ENCODE results near the gene COMMD2. TPM values are rescaled to one million over a fixed set of nuclear protein-coding genes. Genes with fewer than 3 reads are reported as not detected.

COMMD2 gene
- 10 to 100 TPM; 32.3 to 35.1 TPM for total RNA-seq

DNA sequence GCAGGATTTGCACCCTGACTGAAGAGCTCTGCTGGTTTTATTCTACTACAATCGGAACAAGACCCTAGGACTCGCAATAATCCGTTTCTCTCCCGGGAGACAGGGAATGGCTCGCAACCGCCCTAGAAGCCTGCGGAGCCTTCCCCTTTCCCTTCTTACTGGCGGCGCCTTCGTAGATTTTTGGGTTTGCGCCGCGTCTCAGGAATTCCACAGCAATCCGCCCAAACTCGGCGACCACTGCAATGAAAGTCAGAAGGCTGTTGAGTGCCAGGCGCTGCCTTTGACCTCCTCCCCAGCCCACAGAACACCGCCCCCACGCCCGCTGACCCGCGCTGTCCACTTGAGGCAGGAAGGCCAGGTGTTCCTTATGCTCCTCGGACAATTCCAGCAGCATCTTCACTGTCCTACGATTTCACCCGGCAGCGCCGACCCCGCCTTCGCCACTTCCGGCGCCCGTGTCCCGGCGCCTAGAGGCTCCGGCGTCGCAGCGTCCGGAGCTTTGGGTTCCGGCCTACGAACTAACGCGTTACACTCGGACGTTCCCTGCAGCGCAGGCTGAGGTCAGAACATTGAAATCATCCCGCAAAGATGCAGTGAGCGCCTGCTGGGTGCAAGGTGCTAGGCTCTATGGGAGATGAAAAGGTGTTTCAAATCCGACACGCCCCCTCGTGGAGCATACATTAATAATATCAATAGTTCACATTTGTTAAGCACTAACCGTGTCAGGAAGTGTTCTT lies at the start of gene COMMD2:
Gene COMMD2, minus strand, starts transcription at position 439 of the 737 bp plus-strand sequence. Its CDS starts 45 bp downstream, at position 394.
- peaks cover 29% of the 10 kb centered on the region for H3K36me3 Mint-ChIP-seq (ENCODE audit: low read depth)
- peak within 1 kb of the TSS; percentile 93 for H3K27ac Mint-ChIP-seq
- CTCF ChIA-PET, result interaction anchor here (0.7 to 3.5 kb wide), 17 partner anchors 11 to 222 kb away, joined by 3 to 25 read pairs (median 4); no protein-coding TSS in a partner anchor
- ATAC-seq, result peak; percentile 99
- peaks cover 17% of the 10 kb centered on the region for H3K4me1 Mint-ChIP-seq (ENCODE audit: low read depth)
- peak; percentile 86 for DNase-seq
- H3K4me3 Mint-ChIP-seq, result peak within 1 kb of the TSS; percentile 95
- POLR2A ChIA-PET, result interaction anchor here (0.6 to 2.2 kb wide), 12 partner anchors 9 to 477 kb away, joined by 3 to 6 read pairs (median 3); partner anchors contain the start of gene WWTR1
- no peaks in the 10 kb centered on the region for H3K27me3 Mint-ChIP-seq (ENCODE audit: low read depth)
- no peaks in the 10 kb centered on the region for H3K9me3 Mint-ChIP-seq (ENCODE audit: insufficient read depth)

DNA sequence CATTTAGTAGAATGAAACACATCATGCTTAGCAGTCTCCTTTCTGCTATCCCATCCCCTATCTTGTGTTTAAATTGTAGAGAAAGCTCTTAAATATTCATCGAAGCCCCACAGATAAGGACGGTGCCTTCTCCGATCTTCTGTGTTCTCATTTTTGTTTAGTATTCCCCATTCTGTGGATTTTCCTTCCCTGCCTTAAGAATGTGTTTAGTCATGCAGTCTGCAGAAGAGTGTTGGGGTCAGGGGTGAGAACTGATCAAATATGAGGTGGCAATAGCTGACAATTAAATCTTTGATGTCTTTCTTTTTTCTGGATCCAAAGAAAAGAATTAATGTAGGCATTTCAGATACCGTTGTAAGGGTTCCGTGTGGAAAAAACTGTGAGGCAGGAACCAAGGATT lies 49.4 kb upstream of the COMMD2 start:
- POLR2A ChIA-PET, result no interaction called here
- no peaks in the 10 kb centered on the region for H3K4me1 Mint-ChIP-seq (ENCODE audit: low read depth)

DNA sequence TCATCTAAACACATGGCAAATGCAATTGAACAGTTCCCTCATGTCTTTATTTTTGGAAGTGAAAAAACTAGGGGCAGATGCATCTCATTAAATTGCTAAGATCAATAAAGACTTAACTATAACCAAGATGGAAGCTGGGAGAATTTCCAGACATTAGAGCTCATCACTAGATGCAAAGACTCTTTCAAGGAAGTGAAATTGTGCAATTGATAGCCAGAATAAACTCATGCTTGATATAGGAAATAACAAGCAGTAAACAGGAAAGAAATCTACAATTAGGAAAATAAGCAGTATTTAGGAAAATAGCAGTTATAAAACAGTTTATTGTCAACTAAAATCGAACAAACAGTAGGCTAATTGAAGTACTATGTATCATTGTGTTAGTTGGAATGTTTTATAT lies 48.9 kb upstream of the COMMD2 start:
- no peak overlapping the region for H3K27ac Mint-ChIP-seq
- ATAC-seq, result no peak
- POLR2A ChIA-PET, result no interaction called here

More for the DNA sequence above, 49.4 kb upstream of the COMMD2 start:
- CTCF ChIA-PET, result interaction anchor here (1.9 kb wide), 1 partner anchor 49 kb away, joined by 5 read pairs; the partner anchor contains the start of gene COMMD2
- ATAC-seq, result no peak
- no peak overlapping the region for H3K4me3 Mint-ChIP-seq
- H3K27me3 Mint-ChIP-seq (ENCODE audit: low read depth), result peaks cover 25% of the 10 kb centered on the region
- H3K9me3 Mint-ChIP-seq (ENCODE audit: insufficient read depth), result no peaks in the 10 kb centered on the region
- no peaks in the 10 kb centered on the region for H3K36me3 Mint-ChIP-seq (ENCODE audit: low read depth)
- no peak for DNase-seq
- no peak overlapping the region for H3K27ac Mint-ChIP-seq

DNA sequence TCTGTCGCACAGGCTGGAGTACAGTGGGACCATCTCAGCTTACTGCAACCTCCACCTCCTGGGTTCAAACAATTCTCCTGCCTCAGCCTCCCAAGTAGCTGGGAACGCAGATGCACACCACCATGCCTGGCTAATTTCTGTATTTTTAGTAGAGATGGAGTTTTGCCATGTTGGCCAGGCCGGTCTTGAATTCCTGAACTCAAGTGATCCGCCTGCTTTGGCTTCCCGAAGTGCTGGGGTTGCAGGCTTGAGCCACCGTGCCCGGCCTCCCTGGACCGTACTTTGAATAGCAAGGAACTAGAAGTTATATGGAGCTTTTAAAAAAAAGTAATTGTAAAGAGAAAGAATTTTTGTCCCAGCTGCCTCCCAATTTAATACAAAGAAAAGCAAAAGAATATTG lies 48.4 kb upstream of the COMMD2 start:
- H3K27me3 Mint-ChIP-seq (ENCODE audit: low read depth), result peaks cover 16% of the 10 kb centered on the region
- ATAC-seq, result no peak
- no peak overlapping the region for H3K27ac Mint-ChIP-seq
- H3K36me3 Mint-ChIP-seq (ENCODE audit: low read depth), result no peaks in the 10 kb centered on the region
- CTCF ChIA-PET, result interaction anchor here (1.9 kb wide), 1 partner anchor 48 kb away, joined by 5 read pairs; the partner anchor contains the start of gene COMMD2
- no peaks in the 10 kb centered on the region for H3K9me3 Mint-ChIP-seq (ENCODE audit: insufficient read depth)
- no peak overlapping the region for H3K4me3 Mint-ChIP-seq
- no peak for DNase-seq
- POLR2A ChIA-PET, result no interaction called here
- H3K4me1 Mint-ChIP-seq (ENCODE audit: low read depth), result no peaks in the 10 kb centered on the region

More for the DNA sequence above, 48.9 kb upstream of the COMMD2 start:
- Mint-ChIP-seq H3K27me3 (ENCODE audit: low read depth) (peaks cover 21% of the 10 kb centered on the region), H3K36me3 (ENCODE audit: low read depth) (no peaks in the 10 kb centered on the region), H3K9me3 (ENCODE audit: insufficient read depth) (no peaks in the 10 kb centered on the region), H3K4me1 (ENCODE audit: low read depth) (no peaks in the 10 kb centered on the region), H3K4me3 (no peak overlapping the region)
- CTCF ChIA-PET, result interaction anchor here (1.9 kb wide), 1 partner anchor 49 kb away, joined by 5 read pairs; the partner anchor contains the start of gene COMMD2
- DNase-seq, result no peak

DNA sequence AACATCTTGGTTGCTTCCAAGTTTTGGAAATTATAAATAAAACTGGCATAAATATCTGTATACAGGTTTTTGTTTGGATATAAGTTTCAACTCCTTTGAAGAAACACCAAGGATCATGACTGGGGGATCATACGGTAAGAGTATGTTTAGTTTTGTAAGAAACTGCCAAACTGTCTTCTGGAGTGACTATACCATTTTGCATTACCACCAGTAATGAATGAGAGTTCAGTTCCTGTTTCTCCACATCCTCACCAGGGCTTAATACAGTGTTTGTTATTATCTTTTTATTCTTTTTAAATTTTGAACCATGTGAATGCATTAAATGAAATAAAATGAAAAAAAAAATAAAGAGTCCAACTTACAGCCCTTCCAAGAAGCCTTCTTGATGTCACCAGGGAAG lies 43.7 kb upstream of the COMMD2 start:
- ChIA-PET CTCF (no interaction called here), POLR2A (no interaction called here)
- peaks cover 13% of the 10 kb centered on the region for H3K27me3 Mint-ChIP-seq (ENCODE audit: low read depth)
- no peak overlapping the region for H3K4me3 Mint-ChIP-seq
- H3K36me3 Mint-ChIP-seq (ENCODE audit: low read depth), result no peaks in the 10 kb centered on the region
- no peak overlapping the region for H3K27ac Mint-ChIP-seq
- DNase-seq (no peak), ATAC-seq (no peak)
- H3K4me1 Mint-ChIP-seq (ENCODE audit: low read depth), result no peaks in the 10 kb centered on the region
- H3K9me3 Mint-ChIP-seq (ENCODE audit: insufficient read depth), result no peaks in the 10 kb centered on the region

DNA sequence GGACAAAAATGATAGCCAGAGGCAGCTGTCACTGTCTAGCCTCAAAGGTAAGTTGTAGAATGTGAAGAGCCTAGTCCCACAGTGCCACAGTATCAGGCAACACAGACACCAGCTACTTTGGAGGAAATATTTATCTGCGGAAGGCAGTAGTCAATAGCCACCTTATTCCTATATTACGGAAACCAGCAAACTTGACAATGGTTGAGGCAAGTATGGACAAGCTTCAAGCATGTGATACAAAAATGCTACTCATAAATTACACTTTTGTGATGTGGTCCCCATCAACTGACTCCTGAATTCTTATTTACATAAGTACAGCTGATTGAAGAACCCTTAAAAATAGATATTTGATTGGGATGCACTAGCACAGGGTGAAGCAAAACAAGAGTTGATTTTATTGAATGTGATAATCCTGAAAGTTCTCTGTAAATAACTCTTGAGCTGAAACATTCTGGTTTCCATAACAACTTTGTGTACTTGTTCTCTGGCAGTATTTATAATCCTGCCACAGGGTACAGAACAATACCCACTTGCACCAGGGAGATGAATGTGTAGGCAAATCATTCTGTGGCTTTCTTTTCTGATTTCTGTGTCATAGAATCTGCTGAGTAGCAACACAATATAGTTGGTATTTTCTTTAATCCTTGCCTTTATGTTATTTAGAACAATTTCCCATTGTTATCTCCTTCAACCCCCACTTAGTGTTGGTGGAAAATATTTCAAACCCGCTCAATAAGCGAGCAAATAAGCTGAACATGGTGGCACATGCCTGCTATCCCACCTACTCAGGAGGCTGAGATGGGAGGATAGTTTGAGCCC lies 40.4 kb upstream of the COMMD2 start, which contains the start of gene ANKUB1:
Gene ANKUB1, minus strand, starts transcription at position 103 of the 819 bp plus-strand sequence. CDS start 188 bp downstream, outside the sequence.
- CTCF ChIA-PET, result interaction anchor here (1.2 kb wide), 1 partner anchor 16 kb away, joined by 4 read pairs; no protein-coding TSS in a partner anchor
- DNase-seq, result no peak
- Mint-ChIP-seq H3K27ac (no peak within 1 kb of the TSS), H3K27me3 (ENCODE audit: low read depth) (peaks cover 11% of the 10 kb centered on the region), H3K9me3 (ENCODE audit: insufficient read depth) (no peaks in the 10 kb centered on the region), H3K4me1 (ENCODE audit: low read depth) (no peaks in the 10 kb centered on the region), H3K4me3 (no peak within 1 kb of the TSS), H3K36me3 (ENCODE audit: low read depth) (no peaks in the 10 kb centered on the region)
- POLR2A ChIA-PET, result no interaction called here
- ATAC-seq, result no peak

DNA sequence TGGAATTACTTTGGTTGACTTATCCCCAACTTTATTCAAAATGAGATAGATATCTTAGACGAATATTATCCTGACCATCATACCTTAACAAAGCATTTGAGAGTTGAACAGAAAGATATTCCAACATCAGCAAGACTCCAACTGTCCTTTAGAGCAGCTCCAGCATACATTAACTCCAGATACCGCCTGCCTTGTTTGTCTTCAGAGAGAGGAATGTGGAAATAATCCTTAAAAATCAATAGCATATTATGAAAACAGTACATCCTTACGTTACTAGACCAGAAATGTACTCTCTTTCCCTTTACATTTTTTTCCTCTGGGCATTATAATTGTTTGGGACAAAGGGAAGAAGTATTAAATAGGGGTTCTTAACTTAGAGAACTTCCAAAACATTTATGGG lies 38.4 kb upstream of the COMMD2 start:
- Mint-ChIP-seq H3K36me3 (ENCODE audit: low read depth) (no peaks in the 10 kb centered on the region), H3K27ac (no peak overlapping the region), H3K4me1 (ENCODE audit: low read depth) (no peaks in the 10 kb centered on the region), H3K27me3 (ENCODE audit: low read depth) (peaks cover 13% of the 10 kb centered on the region), H3K4me3 (no peak overlapping the region), H3K9me3 (ENCODE audit: insufficient read depth) (no peaks in the 10 kb centered on the region)
- DNase-seq (no peak), ATAC-seq (no peak)
- CTCF ChIA-PET, result no interaction called here
- POLR2A ChIA-PET, result no interaction called here

DNA sequence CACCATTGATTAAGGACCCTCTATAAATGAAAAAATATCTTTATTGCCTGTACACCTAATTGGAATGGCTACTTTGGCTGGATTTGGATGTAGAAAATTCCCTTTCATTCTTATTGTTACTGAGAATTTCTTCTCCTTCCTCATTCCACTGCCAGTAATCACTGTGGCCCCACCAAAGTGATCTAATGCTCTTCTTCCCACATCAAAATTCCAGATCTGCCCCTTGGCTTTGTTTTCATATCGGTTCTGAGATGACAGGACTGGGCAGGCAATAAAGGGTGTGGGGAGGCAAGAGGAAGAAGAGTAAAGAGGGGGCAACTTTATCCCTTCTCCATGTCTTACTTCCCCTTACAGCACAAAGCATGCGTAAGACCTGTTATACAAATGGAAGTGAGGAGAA lies 38.0 kb upstream of the COMMD2 start:
- Mint-ChIP-seq H3K4me1 (ENCODE audit: low read depth) (no peaks in the 10 kb centered on the region), H3K27me3 (ENCODE audit: low read depth) (peaks cover 13% of the 10 kb centered on the region), H3K9me3 (ENCODE audit: insufficient read depth) (no peaks in the 10 kb centered on the region), H3K27ac (no peak overlapping the region), H3K4me3 (no peak overlapping the region), H3K36me3 (ENCODE audit: low read depth) (no peaks in the 10 kb centered on the region)
- ChIA-PET CTCF (no interaction called here), POLR2A (no interaction called here)
- ATAC-seq (no peak), DNase-seq (no peak)

DNA sequence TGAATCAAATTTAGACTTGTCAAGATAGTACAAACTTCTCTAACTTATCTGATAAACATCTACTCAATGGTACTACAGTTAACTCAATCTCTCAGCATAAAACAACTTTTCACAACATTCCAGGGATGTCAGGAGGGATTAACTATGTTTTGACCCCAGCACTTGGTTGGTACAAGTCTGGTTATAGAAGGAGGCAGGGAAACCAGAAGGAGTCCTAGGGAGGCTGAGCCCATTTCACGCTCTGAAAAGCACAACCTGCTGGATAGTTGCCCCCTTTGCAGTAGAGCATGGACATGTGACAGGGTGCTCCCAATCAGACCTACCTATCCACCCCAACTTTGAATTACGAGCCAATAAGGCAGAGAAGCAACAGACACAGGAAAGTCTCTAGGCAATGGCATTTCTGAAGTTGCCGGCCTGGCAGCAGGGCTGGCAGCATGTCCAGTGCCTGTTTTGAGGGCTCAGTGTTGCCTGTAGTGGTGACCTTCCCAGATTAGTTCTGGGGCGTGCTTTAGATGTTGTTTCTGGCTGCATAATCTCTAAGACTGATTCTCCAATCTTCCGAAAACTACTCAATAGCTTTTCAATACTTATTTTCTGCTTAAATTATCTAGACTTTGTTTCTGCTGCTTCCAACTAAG lies 31.9 kb upstream of the COMMD2 start:
- Mint-ChIP-seq H3K4me1 (ENCODE audit: low read depth) (peaks cover 3% of the 10 kb centered on the region), H3K9me3 (ENCODE audit: insufficient read depth) (no peaks in the 10 kb centered on the region), H3K36me3 (ENCODE audit: low read depth) (no peaks in the 10 kb centered on the region), H3K27ac (no peak overlapping the region), H3K4me3 (no peak overlapping the region), H3K27me3 (ENCODE audit: low read depth) (peaks cover 11% of the 10 kb centered on the region)
- DNase-seq, result no peak
- ChIA-PET POLR2A (no interaction called here), CTCF (no interaction called here)
- no peak for ATAC-seq

DNA sequence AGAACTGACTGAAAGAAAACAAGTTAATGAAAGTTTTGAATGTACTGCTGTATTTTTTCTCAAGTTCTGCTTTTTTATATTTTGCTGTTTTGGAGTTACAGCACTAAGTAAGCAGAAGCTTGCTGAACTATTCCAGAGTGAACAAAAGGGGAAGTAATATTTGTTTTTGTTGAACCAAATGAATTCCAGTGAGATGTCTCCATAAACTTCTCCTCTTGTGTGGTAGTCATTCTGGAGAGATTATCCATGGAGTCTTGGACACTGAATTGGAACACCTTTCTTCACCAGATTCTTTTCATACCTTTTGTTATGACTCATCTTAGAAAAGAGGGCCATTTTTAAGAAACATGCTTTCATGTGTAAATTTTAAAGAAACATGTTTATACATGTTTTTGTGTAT lies 31.3 kb upstream of the COMMD2 start:
- Mint-ChIP-seq H3K4me3 (no peak overlapping the region), H3K4me1 (ENCODE audit: low read depth) (peaks cover 3% of the 10 kb centered on the region), H3K27me3 (ENCODE audit: low read depth) (peaks cover 11% of the 10 kb centered on the region), H3K9me3 (ENCODE audit: insufficient read depth) (no peaks in the 10 kb centered on the region), H3K27ac (no peak overlapping the region), H3K36me3 (ENCODE audit: low read depth) (no peaks in the 10 kb centered on the region)
- ATAC-seq (no peak), DNase-seq (no peak)
- CTCF ChIA-PET, result interaction anchor here (1.3 to 1.7 kb wide), 2 partner anchors 11 to 12 kb away, joined by 3 to 6 read pairs; no protein-coding TSS in a partner anchor
- POLR2A ChIA-PET, result no interaction called here

DNA sequence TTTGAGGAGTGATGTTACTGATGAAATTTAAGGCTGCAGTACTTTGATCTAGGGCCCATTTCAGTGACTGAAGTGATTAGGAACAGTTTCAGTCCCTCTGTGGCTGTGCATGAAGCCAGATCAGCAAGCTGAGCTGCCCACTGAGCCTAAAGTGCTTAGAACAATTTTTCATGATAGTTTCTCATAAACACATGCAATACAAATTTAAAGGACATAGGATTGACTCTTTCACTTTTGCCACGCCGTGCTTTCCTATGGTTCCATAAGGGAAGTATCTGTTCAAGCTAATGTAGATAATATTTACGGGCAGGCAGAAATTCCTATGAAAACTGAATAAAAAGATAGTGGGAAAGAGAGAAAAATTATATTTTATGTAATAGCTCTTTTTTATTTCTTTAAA lies 29.5 kb upstream of the COMMD2 start:
- H3K36me3 Mint-ChIP-seq (ENCODE audit: low read depth), result no peaks in the 10 kb centered on the region
- no peak overlapping the region for H3K4me3 Mint-ChIP-seq
- ChIA-PET POLR2A (no interaction called here), CTCF (interaction anchor here (1.7 kb wide), 1 partner anchor 11 kb away, joined by 6 read pairs; no protein-coding TSS in a partner anchor)
- H3K27me3 Mint-ChIP-seq (ENCODE audit: low read depth), result peaks cover 13% of the 10 kb centered on the region
- no peaks in the 10 kb centered on the region for H3K9me3 Mint-ChIP-seq (ENCODE audit: insufficient read depth)
- peaks cover 3% of the 10 kb centered on the region for H3K4me1 Mint-ChIP-seq (ENCODE audit: low read depth)
- no peak for DNase-seq
- H3K27ac Mint-ChIP-seq, result no peak overlapping the region
- no peak for ATAC-seq

Measured in activated CD8-positive, alpha-beta T cell treated with anti-CD3 and anti-CD28 coated beads, Interleukin-2, amount 10 ng/mL, durations not matched to agents 7 days and 5 days (primary cell).